Mammary epithelial cell (primary cell): ENCODE results near the gene IFI44.

Experiments
- CTCF ChIP-seq, 2 donors: IDR thresholded peaks in 1 of 2; conservative IDR thresholded peaks in 1 of 2; 2 replicates each; pipeline ENCODE4 v1.5.1; 2011 to 2012; ENCODE audit warnings: inconsistent platforms in 2 of 2, low read length in 2 of 2, mild to moderate bottlenecking in 2 of 2, control low read depth in 1 of 2, low read depth in 1 of 2; ENCODE audit not compliant: insufficient read depth in 1 of 2; ENCODE audit errors: extremely low read depth in 1 of 2
- EZH2 ChIP-seq: IDR thresholded peaks from 2 replicates; pipeline ENCODE4 v1.6.1; 2012; ENCODE audit warnings: low read length, inconsistent platforms, borderline replicate concordance

GRCh38 chr1:78619032-78619431, 30.6 kb upstream of the IFI44 start:
- no peak for TF ChIP-seq CTCF (conservative IDR thresholded peaks at IDR 0.05 in 1 of 2, IDR thresholded peaks at IDR 0.05 in 1 of 2; ENCODE audit: extremely low read depth in 1 of 2, insufficient read depth in 1 of 2, low read depth in 1 of 2, low read length in 2 of 2)
- no peak for TF ChIP-seq EZH2
